Endodermal cell (in vitro differentiated cells): Measurements from ENCODE around the gene SSR3. TPM values are rescaled to one million over a fixed set of nuclear protein-coding genes. Genes with fewer than 3 reads are reported as not detected.

Source experiments
- DNase-seq: peaks from one replicate; pipeline ENCODE4 v3.0.0-alpha.2; 2017
- H3K27ac ChIP-seq: 2 replicates; pipeline ENCODE4 v1.5.1; 2013; ENCODE audit warnings: mild to moderate bottlenecking, low read depth, low read length, moderate library complexity
- H3K27me3 ChIP-seq: 2 replicates; pipeline ENCODE4 v1.6.1; 2013; ENCODE audit warnings: mild to moderate bottlenecking, low read length, moderate library complexity; ENCODE audit not compliant: insufficient read depth, control insufficient read depth, poor library complexity, severe bottlenecking
- H3K36me3 ChIP-seq: 2 replicates; pipeline ENCODE4 v1.7.0; 2013; ENCODE audit warnings: mild to moderate bottlenecking, low read length, moderate library complexity; ENCODE audit not compliant: control insufficient read depth, insufficient read depth
- H3K4me1 ChIP-seq: one replicate; pipeline ENCODE4 v1.7.0; 2013; ENCODE audit warnings: low read length; ENCODE audit not compliant: control insufficient read depth, insufficient read depth
- H3K4me3 ChIP-seq: 2 replicates; pipeline ENCODE4 v1.5.1; 2013; ENCODE audit warnings: mild to moderate bottlenecking, low read length, moderate library complexity
- H3K9ac ChIP-seq: 2 replicates; pipeline ENCODE4 v1.6.1; 2013; ENCODE audit warnings: mild to moderate bottlenecking, low read length, moderate library complexity; ENCODE audit not compliant: poor library complexity, severe bottlenecking; ENCODE audit errors: extremely low read depth
- H3K9me3 ChIP-seq: 2 replicates; pipeline ENCODE4 v1.6.1; 2013; ENCODE audit warnings: mild to moderate bottlenecking, low read length, moderate library complexity; ENCODE audit not compliant: control insufficient read depth
- H3K27ac Mint-ChIP-seq: 2 replicates; pipeline ENCODE4 v1.8.0; 2020; ENCODE audit warnings: mixed read lengths
- H3K27me3 Mint-ChIP-seq: 2 replicates; pipeline ENCODE4 v1.8.0; 2021; ENCODE audit warnings: mild to moderate bottlenecking, mixed read lengths; ENCODE audit not compliant: insufficient read depth
- H3K36me3 Mint-ChIP-seq: 2 replicates; pipeline ENCODE4 v1.8.0; 2020; ENCODE audit warnings: low read depth, mixed read lengths
- H3K4me1 Mint-ChIP-seq: 2 replicates; pipeline ENCODE4 v1.8.0; 2020; ENCODE audit warnings: mixed read lengths
- H3K4me3 Mint-ChIP-seq: 2 replicates; pipeline ENCODE4 v1.8.0; 2020; ENCODE audit warnings: mild to moderate bottlenecking, moderate library complexity, mixed read lengths
- H3K9me3 Mint-ChIP-seq: 2 replicates; pipeline ENCODE4 v1.8.0; 2020; ENCODE audit warnings: mild to moderate bottlenecking, mixed read lengths
- WGBS, 2 experiments: methylation state at CpG; one replicate each; pipeline versions ENCODE4 v1.1.5 to v1.1.7; 2013; ENCODE audit warnings: missing lambda C conversion rate in 2 of 2, mixed read lengths in 1 of 2; ENCODE audit not compliant: insufficient coverage in 1 of 2, insufficient read length in 1 of 2; 5-methylcytosine and 5-hydroxymethylcytosine counted together
- total RNA-seq, 2 donors: library from RNA; stranded (reverse); fragmentation: NEBNext Ultra II Directional in 1 of 2; extraction: Animal tissue kit (Norgen Biotek cat#: 25700) in 1 of 2; gene quantifications; 2 replicates in 1 of 2; 3 replicates in 1 of 2; pipeline ENCODE4 v1.2.1, GENCODE V29; 2021
- TF ChIP-seq, protein P1 (sequence below): fragments of 200-600 bp; sonication (generic); conservative IDR thresholded peaks from 2 replicates; pipeline ENCODE4 v1.5.0; 2021; ENCODE audit warnings: antibody characterized with exemption, mild to moderate bottlenecking

SSR3 gene
- total RNA-seq, 2 donors from 2014 or later: 187 to 200 TPM

DNA sequence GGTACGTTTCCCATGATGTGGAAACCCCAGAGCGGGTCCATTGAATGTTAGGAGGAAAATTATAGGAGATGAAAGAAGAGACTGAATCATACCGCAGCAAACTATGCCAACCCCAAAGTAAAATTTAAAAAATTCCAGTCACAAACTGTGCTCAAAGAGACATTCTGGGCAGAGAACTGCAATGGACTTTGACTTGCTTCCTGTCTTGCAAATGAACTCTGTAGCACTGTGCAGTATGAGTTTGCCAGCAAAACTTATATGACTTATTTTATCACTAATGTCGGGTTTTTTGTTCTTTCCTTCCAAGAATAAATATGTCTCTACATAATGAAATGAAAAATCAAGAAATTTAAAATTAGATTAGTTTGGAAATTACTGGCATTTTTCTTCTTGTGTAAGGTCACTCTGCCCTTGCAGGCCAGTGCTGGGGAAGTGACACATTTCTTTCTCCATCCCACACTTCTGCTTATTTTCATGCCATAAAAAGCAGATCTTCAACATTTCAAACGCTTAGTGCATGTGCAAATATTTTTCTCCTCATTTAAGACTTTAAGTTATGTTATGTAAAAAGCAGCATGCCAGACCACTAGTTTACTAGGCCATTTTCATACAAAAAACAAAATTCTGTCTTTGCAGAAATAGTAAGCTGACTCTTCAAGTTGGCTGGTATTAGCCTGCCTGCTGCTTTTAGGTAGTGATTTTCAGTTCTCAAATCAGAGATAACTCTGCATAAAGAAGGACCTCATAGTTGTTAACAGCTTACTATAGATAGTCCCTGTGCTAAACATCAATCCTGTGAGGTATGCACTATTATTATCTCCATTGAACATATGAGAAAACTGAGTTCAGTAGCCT is 32.2 kb upstream of the SSR3 start:
- Histone ChIP-seq H3K4me3 (no peak overlapping the region), H3K27ac (no peak overlapping the region), H3K4me1 (no peaks in the 10 kb centered on the region), H3K27me3 (no peaks in the 10 kb centered on the region), H3K9ac (no peak overlapping the region), H3K36me3 (no peaks in the 10 kb centered on the region), H3K9me3 (no peaks in the 10 kb centered on the region)
- Mint-ChIP-seq H3K9me3 (peaks cover 4% of the 10 kb centered on the region), H3K27ac (no peak overlapping the region), H3K36me3 (no peaks in the 10 kb centered on the region), H3K4me3 (no peak overlapping the region), H3K4me1 (no peaks in the 10 kb centered on the region), H3K27me3 (no peaks in the 10 kb centered on the region)
- 96 to 100% methylated on average over 1 to 5 of the region's 5 CpGs for WGBS, 2 experiments
- DNase-seq: no peak
- TF ChIP-seq, protein P1, sequence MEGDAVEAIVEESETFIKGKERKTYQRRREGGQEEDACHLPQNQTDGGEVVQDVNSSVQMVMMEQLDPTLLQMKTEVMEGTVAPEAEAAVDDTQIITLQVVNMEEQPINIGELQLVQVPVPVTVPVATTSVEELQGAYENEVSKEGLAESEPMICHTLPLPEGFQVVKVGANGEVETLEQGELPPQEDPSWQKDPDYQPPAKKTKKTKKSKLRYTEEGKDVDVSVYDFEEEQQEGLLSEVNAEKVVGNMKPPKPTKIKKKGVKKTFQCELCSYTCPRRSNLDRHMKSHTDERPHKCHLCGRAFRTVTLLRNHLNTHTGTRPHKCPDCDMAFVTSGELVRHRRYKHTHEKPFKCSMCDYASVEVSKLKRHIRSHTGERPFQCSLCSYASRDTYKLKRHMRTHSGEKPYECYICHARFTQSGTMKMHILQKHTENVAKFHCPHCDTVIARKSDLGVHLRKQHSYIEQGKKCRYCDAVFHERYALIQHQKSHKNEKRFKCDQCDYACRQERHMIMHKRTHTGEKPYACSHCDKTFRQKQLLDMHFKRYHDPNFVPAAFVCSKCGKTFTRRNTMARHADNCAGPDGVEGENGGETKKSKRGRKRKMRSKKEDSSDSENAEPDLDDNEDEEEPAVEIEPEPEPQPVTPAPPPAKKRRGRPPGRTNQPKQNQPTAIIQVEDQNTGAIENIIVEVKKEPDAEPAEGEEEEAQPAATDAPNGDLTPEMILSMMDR: no peak

DNA sequence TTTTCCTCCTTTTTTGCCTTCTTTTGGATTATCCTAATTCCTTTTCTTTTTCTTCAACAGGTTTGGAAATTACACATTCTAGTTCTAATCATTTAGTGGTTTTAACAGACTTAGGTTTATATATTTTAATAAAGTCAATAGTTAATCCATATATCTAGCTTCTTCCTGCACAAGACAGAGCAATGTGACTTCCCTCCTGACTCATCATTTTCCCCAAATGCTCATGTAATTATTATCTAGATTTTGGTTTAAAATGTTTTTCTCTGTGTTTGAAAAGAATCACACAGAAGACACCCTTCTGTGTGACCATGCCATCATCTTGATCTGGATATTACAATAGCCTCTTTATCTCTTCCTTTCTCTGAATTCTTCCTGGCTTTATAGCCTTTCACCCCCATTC is 28.6 kb upstream of the SSR3 start:
- H3K27me3 ChIP-seq: no peaks in the 10 kb centered on the region
- no peak overlapping the region for H3K9ac ChIP-seq
- Mint-ChIP-seq H3K27ac (no peak overlapping the region), H3K4me1 (peaks cover 2% of the 10 kb centered on the region), H3K27me3 (no peaks in the 10 kb centered on the region), H3K4me3 (no peak overlapping the region), H3K36me3 (no peaks in the 10 kb centered on the region), H3K9me3 (no peaks in the 10 kb centered on the region)
- H3K9me3 ChIP-seq: no peaks in the 10 kb centered on the region
- H3K36me3 ChIP-seq: no peaks in the 10 kb centered on the region
- no peak overlapping the region for H3K4me3 ChIP-seq
- TF ChIP-seq, protein P1: no peak
- no peak overlapping the region for H3K27ac ChIP-seq
- no peak for DNase-seq
- H3K4me1 ChIP-seq: no peaks in the 10 kb centered on the region

DNA sequence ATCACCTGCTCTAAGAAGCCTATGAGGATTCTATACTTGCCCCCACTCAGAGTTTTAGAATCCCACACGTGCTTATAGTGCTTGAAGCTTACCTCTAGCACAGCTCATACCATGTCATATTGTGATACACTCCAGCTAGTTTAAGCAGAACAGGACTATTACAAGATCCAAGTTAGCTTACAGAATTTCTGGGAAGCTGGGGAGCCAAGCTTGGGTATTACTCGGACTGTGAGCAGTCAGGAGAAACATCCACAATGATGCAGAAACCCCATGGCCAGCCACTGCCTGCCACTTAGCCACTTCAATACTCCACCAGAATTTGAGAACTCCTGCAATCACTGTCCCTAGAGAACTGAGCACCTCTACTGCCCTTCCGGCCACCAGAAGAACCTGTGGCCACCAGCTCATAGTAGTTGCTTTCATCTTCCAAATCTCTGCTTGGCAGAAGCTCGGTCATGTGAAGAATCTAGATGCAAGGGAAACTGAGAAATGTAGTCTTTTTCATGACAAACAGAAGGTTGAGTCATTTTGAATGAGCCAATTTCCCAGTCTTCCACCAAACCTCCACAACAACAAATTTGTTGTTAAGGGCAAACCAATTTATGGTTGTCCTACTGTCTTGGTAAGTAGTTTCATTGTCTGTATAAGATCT is 27.7 kb upstream of the SSR3 start:
- Mint-ChIP-seq H3K27me3 (no peaks in the 10 kb centered on the region), H3K4me1 (peaks cover 2% of the 10 kb centered on the region), H3K36me3 (no peaks in the 10 kb centered on the region), H3K4me3 (no peak overlapping the region), H3K9me3 (no peaks in the 10 kb centered on the region), H3K27ac (no peak overlapping the region)
- no peak overlapping the region for H3K9ac ChIP-seq
- no peaks in the 10 kb centered on the region for H3K36me3 ChIP-seq
- H3K9me3 ChIP-seq: no peaks in the 10 kb centered on the region
- WGBS, 2 experiments: 92 to 100% methylated on average over 1 to 4 of the region's 4 CpGs
- no peak overlapping the region for H3K27ac ChIP-seq
- no peak overlapping the region for H3K4me3 ChIP-seq
- H3K4me1 ChIP-seq: no peaks in the 10 kb centered on the region
- TF ChIP-seq, protein P1: no peak
- H3K27me3 ChIP-seq: no peaks in the 10 kb centered on the region
- DNase-seq: no peak
